A549 (cell line): ENCODE measurements around the gene GALNT18. TPM values are rescaled to one million over a fixed set of nuclear protein-coding genes. Genes with fewer than 3 reads are reported as not detected.

Source experiments
- ATAC-seq, 2 experiments: fragments of 200-7000 bp in 1 of 2; fragments of >200 bp in 1 of 2; cut with Nextera tagmentation in 1 of 2; cut with Tn5 transposase in 1 of 2; 3 replicates each; pipeline versions ENCODE4 v1.8.0 to v1.9.1; 2018 to 2020; ENCODE audit warnings: mild to moderate bottlenecking in 1 of 2, moderate library complexity in 1 of 2
- CTCF ChIA-PET: fragments of 300-600 bp; sonication (Branson Sonifier 250); formaldehyde crosslinking; extraction: SDS; loops from one replicate; lab custom pipeline; 2021; ENCODE audit warnings: antibody characterized with exemption, inconsistent platforms; lab: Yijun Ruan, JAX
- POLR2A ChIA-PET: fragments of 350-600 bp; formaldehyde crosslinking; extraction: SDS; loops from one replicate; lab custom pipeline; 2021; ENCODE audit warnings: antibody characterized with exemption, inconsistent platforms; lab: Yijun Ruan, JAX
- DNase-seq, 2 experiments: peaks; one replicate each; pipeline versions ENCODE4 v3.0.0 to v3.0.0-alpha.2; 2011 to 2016; ENCODE audit warnings: low read depth in 1 of 2, low spot score in 1 of 2
- FAIRE-seq: peaks from 2 replicates; lab custom pipeline; 2011; peaks lifted over from hg19 to GRCh38; lab: Jason Lieb, UNC
- H3K27ac ChIP-seq, 2 experiments: fragments of >200 bp; sonication (Bioruptor Twin); formaldehyde crosslinking; 3 replicates each; pipeline ENCODE4 v1.5.1; 2016 to 2017
- H3K4me1 ChIP-seq: fragments of >200 bp; sonication (Bioruptor Twin); formaldehyde crosslinking; 3 replicates; pipeline ENCODE4 v1.6.1; 2016
- H3K4me2 ChIP-seq: fragments of >200 bp; sonication (Bioruptor Twin); formaldehyde crosslinking; 3 replicates; pipeline ENCODE4 v1.6.1; 2016
- H3K4me3 ChIP-seq: fragments of >200 bp; sonication (Bioruptor Twin); formaldehyde crosslinking; 3 replicates; pipeline ENCODE4 v1.5.1; 2016
- H3K9me3 ChIP-seq: fragments of >200 bp; sonication (Bioruptor Twin); formaldehyde crosslinking; 3 replicates; pipeline ENCODE4 v1.6.1; 2016
- CBX8 ChIP-seq: fragments of 200-600 bp; sonication (generic); IDR thresholded peaks from 2 replicates; pipeline ENCODE4 v1.6.1; 2016
- CEBPB ChIP-seq, 2 experiments: fragments of >200 bp in 1 of 2; sonication (Bioruptor Twin) in 1 of 2; formaldehyde crosslinking in 1 of 2; IDR thresholded peaks; 2 replicates each; pipeline ENCODE4 v1.6.1; 2012 to 2016
- CHD2 ChIP-seq: fragments of 150-350 bp; IDR thresholded peaks from 2 replicates; pipeline ENCODE4 v1.6.1; 2014; ENCODE audit warnings: low read length; ENCODE audit not compliant: partially characterized antibody
- EHF ChIP-seq: fragments of 250-450 bp; sonication (Bioruptor Pico); IDR thresholded peaks from 2 replicates; pipeline ENCODE4 v1.5.0; 2020; ENCODE audit warnings: mild to moderate bottlenecking
- EHMT2 ChIP-seq: fragments of 200-600 bp; sonication (generic); IDR thresholded peaks from 2 replicates; pipeline ENCODE4 v1.6.1; 2016; ENCODE audit warnings: antibody characterized with exemption, low read depth, mild to moderate bottlenecking, moderate library complexity
- FOSB ChIP-seq: fragments of 250-450 bp; sonication (Bioruptor Pico); IDR thresholded peaks from 2 replicates; pipeline ENCODE4 v1.5.0; 2020; ENCODE audit warnings: mild to moderate bottlenecking, moderate library complexity
- FOXS1 ChIP-seq: fragments of 250-450 bp; sonication (Bioruptor Pico); IDR thresholded peaks from 2 replicates; pipeline ENCODE4 v1.5.0; 2020; ENCODE audit warnings: mild to moderate bottlenecking, moderate library complexity
- HDAC2 ChIP-seq: fragments of 200-600 bp; sonication (generic); IDR thresholded peaks from 2 replicates; pipeline ENCODE4 v1.6.1; 2016
- HOXA7 ChIP-seq: fragments of 250-450 bp; sonication (Bioruptor Pico); IDR thresholded peaks from 2 replicates; pipeline ENCODE4 v1.5.0; 2020; ENCODE audit warnings: mild to moderate bottlenecking, moderate library complexity
- HOXB5 ChIP-seq: fragments of 250-450 bp; sonication (Bioruptor Pico); IDR thresholded peaks from 2 replicates; pipeline ENCODE4 v1.5.0; 2020; ENCODE audit warnings: mild to moderate bottlenecking, moderate library complexity
- JUN ChIP-seq, 2 experiments: fragments of >200 bp; sonication (Bioruptor Twin); formaldehyde crosslinking; IDR thresholded peaks; 2 replicates in 1 of 2; 3 replicates in 1 of 2; pipeline ENCODE4 v1.6.1; 2016 to 2017
- NFE2L2 ChIP-seq: fragments of 150-350 bp; conservative IDR thresholded peaks from 2 replicates; pipeline ENCODE4 v1.6.1; 2014; ENCODE audit warnings: low read length
- POLR2AphosphoS2 ChIP-seq: conservative IDR thresholded peaks from 2 replicates; pipeline ENCODE4 v1.6.1; 2012; ENCODE audit warnings: low read length, improper control_type of control experiment, inconsistent platforms
- RAD21 ChIP-seq, 2 experiments: fragments of >200 bp in 1 of 2; sonication (Bioruptor Twin) in 1 of 2; formaldehyde crosslinking in 1 of 2; IDR thresholded peaks in 1 of 2; conservative IDR thresholded peaks in 1 of 2; 2 replicates in 1 of 2; 3 replicates in 1 of 2; pipeline ENCODE4 v1.6.1; 2012 to 2018; ENCODE audit warnings: inconsistent platforms in 1 of 2
- RARB ChIP-seq: fragments of 250-450 bp; sonication (Bioruptor Pico); IDR thresholded peaks from 2 replicates; pipeline ENCODE4 v1.8.0; 2021; ENCODE audit warnings: mild to moderate bottlenecking, moderate library complexity
- RCOR1 ChIP-seq: fragments of 150-350 bp; IDR thresholded peaks from 2 replicates; pipeline ENCODE4 v1.6.1; 2014; ENCODE audit warnings: antibody characterized with exemption, low read length, low read depth
- SMC3 ChIP-seq: fragments of >200 bp; sonication (Bioruptor Twin); formaldehyde crosslinking; IDR thresholded peaks from 3 replicates; pipeline ENCODE4 v1.6.1; 2018; ENCODE audit warnings: inconsistent platforms
- ZFP36 ChIP-seq: fragments of 450-650 bp; IDR thresholded peaks from 2 replicates; pipeline ENCODE4 v1.6.1; 2014; ENCODE audit warnings: borderline replicate concordance; ENCODE audit not compliant: partially characterized antibody
- ZSCAN20 ChIP-seq: fragments of 250-450 bp; sonication (Bioruptor Pico); IDR thresholded peaks from 2 replicates; pipeline ENCODE4 v1.8.0; 2022; ENCODE audit warnings: mild to moderate bottlenecking, moderate library complexity
- WGBS: methylation state at CpG from one replicate; pipeline ENCODE4 v1.1.6; 2017; ENCODE audit errors: missing lambda C conversion rate; 5-methylcytosine and 5-hydroxymethylcytosine counted together
- polyA plus RNA-seq, 4 experiments: library from polyadenylated mRNA; depleted of rRNA in 3 of 4; stranded (reverse); fragments of >200 nt; fragmentation: RNase III in 1 of 4; extraction: RNeasy Plus Mini Kit Qiagen cat#74134 plus additional on column Dnase treatment in 1 of 4; gene quantifications; 2 replicates in 3 of 4; 3 replicates in 1 of 4; pipeline ENCODE4 v1.2.3, GENCODE V29; 2011 to 2017
- TF ChIP-seq, protein P1 (sequence below): fragments of 200-600 bp; sonication (generic); IDR thresholded peaks from 2 replicates; pipeline ENCODE4 v1.6.1; 2016; ENCODE audit warnings: antibody characterized with exemption, mild to moderate bottlenecking, moderate library complexity
- TF ChIP-seq, protein P2 (sequence below): IDR thresholded peaks from 2 replicates; pipeline ENCODE4 v1.6.1; 2012; ENCODE audit warnings: low read depth, borderline replicate concordance
- TF ChIP-seq, protein P3 (sequence below): fragments of 250-450 bp; sonication (Bioruptor Pico); IDR thresholded peaks from 2 replicates; pipeline ENCODE4 v1.5.0; 2020; ENCODE audit warnings: low read depth, mild to moderate bottlenecking, moderate library complexity
- TF ChIP-seq, protein P4 (sequence below): fragments of >200 bp; sonication (Bioruptor Twin); formaldehyde crosslinking; IDR thresholded peaks from 3 replicates; pipeline ENCODE4 v1.5.1; 2016
- TF ChIP-seq, protein P5 (sequence below): fragments of >200 bp; sonication (Bioruptor Twin); formaldehyde crosslinking; IDR thresholded peaks from 3 replicates; pipeline ENCODE4 v1.6.1; 2016
- TF ChIP-seq, protein P6 (sequence below): IDR thresholded peaks from 2 replicates; pipeline ENCODE4 v1.6.1; 2012

Gene GALNT18
- polyA plus RNA-seq, 2 of the 4 experiments (the other 2 are of a cell fraction) = 6.7 to 16.1 TPM

DNA sequence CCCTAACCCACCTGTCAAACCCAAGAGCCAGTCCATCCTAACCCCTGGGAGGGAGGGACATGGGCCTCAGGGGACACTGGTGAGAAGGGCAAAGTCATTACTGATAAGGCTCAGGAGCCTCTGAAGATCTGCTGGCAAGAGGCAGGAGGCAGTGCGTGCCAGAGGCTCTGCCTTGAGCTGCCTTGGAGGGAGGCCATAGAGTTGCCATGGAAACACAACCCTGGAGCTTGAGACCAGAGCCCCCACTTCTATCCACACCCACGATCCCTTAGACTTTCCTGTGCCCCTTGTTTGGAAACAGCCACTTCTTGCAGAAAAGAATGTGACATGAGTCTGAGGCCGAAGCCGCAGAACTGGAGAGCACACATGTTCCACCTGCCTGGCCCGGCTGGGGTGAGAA is 179.0 kb downstream of the GALNT18 start:
- CTCF ChIA-PET = no interaction called here
- H3K4me1 ChIP-seq = peaks cover 28% of the 10 kb centered on the region
- DNase-seq = no peak
- no peak for ATAC-seq
- no peaks in the 10 kb centered on the region for H3K9me3 ChIP-seq
- WGBS = 88% methylated on average over 5 of the region's 5 CpGs
- H3K27ac ChIP-seq = no peak overlapping the region; a peak in 1 of 6 replicates
- POLR2A ChIA-PET = no interaction called here
- TF ChIP-seq HDAC2 = no peak
- no peak for TF ChIP-seq RAD21 (conservative IDR thresholded peaks at IDR 0.05 in 1 of 2, IDR thresholded peaks at IDR 0.05 in 1 of 2)
- TF ChIP-seq, protein P1, sequence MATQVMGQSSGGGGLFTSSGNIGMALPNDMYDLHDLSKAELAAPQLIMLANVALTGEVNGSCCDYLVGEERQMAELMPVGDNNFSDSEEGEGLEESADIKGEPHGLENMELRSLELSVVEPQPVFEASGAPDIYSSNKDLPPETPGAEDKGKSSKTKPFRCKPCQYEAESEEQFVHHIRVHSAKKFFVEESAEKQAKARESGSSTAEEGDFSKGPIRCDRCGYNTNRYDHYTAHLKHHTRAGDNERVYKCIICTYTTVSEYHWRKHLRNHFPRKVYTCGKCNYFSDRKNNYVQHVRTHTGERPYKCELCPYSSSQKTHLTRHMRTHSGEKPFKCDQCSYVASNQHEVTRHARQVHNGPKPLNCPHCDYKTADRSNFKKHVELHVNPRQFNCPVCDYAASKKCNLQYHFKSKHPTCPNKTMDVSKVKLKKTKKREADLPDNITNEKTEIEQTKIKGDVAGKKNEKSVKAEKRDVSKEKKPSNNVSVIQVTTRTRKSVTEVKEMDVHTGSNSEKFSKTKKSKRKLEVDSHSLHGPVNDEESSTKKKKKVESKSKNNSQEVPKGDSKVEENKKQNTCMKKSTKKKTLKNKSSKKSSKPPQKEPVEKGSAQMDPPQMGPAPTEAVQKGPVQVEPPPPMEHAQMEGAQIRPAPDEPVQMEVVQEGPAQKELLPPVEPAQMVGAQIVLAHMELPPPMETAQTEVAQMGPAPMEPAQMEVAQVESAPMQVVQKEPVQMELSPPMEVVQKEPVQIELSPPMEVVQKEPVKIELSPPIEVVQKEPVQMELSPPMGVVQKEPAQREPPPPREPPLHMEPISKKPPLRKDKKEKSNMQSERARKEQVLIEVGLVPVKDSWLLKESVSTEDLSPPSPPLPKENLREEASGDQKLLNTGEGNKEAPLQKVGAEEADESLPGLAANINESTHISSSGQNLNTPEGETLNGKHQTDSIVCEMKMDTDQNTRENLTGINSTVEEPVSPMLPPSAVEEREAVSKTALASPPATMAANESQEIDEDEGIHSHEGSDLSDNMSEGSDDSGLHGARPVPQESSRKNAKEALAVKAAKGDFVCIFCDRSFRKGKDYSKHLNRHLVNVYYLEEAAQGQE = no peak
- TF ChIP-seq, protein P2, sequence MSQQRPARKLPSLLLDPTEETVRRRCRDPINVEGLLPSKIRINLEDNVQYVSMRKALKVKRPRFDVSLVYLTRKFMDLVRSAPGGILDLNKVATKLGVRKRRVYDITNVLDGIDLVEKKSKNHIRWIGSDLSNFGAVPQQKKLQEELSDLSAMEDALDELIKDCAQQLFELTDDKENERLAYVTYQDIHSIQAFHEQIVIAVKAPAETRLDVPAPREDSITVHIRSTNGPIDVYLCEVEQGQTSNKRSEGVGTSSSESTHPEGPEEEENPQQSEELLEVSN = no peak
- TF ChIP-seq NFE2L2 = no peak
- TF ChIP-seq CHD2 = no peak
- no peak for FAIRE-seq
- no peak overlapping the region for H3K4me2 ChIP-seq
- H3K4me3 ChIP-seq = no peak overlapping the region

DNA sequence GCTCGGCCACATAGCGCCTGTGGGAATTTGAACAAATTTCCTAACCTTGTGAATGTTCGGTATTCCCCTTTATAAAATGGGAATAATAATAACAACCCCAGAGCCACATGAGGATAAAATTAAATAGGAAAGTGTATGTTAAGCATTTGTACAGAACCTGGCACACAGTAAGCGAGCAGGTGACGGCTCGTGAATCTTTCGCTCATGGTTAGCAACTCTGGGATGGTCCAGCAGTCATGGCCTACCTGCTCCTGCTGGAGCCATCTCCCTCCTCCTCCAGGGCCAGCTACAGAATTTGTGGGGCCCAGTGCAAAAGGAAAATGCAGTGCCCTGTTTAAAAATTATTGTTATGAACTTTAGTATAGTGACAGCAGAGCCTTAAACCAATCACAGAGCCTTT is 180.3 kb downstream of the GALNT18 start:
- POLR2A ChIA-PET = no interaction called here
- TF ChIP-seq, protein P3, sequence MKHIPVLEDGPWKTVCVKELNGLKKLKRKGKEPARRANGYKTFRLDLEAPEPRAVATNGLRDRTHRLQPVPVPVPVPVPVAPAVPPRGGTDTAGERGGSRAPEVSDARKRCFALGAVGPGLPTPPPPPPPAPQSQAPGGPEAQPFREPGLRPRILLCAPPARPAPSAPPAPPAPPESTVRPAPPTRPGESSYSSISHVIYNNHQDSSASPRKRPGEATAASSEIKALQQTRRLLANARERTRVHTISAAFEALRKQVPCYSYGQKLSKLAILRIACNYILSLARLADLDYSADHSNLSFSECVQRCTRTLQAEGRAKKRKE (CRISPR knock-in tag) = no peak
- no peak for TF ChIP-seq HOXA7 (CRISPR knock-in tag)
- no peak for TF ChIP-seq FOSB (CRISPR knock-in tag)
- TF ChIP-seq, protein P4, sequence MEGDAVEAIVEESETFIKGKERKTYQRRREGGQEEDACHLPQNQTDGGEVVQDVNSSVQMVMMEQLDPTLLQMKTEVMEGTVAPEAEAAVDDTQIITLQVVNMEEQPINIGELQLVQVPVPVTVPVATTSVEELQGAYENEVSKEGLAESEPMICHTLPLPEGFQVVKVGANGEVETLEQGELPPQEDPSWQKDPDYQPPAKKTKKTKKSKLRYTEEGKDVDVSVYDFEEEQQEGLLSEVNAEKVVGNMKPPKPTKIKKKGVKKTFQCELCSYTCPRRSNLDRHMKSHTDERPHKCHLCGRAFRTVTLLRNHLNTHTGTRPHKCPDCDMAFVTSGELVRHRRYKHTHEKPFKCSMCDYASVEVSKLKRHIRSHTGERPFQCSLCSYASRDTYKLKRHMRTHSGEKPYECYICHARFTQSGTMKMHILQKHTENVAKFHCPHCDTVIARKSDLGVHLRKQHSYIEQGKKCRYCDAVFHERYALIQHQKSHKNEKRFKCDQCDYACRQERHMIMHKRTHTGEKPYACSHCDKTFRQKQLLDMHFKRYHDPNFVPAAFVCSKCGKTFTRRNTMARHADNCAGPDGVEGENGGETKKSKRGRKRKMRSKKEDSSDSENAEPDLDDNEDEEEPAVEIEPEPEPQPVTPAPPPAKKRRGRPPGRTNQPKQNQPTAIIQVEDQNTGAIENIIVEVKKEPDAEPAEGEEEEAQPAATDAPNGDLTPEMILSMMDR = no peak
- no peak for TF ChIP-seq EHMT2
- no peak for TF ChIP-seq CBX8
- no peak for TF ChIP-seq JUN (IDR thresholded peaks at IDR 0.05)
- no peak for ATAC-seq
- no peak for DNase-seq
- FAIRE-seq = no peak
- 88% methylated on average over 7 of the region's 7 CpGs for WGBS
- CTCF ChIA-PET = no interaction called here
- Histone ChIP-seq H3K4me2 (peak overlapping the region; percentile 22; the same call in 2 of the 3 replicates), H3K27ac (peak overlapping the region in 1 of 2 experiments; percentile 32; a peak in 1 of 6 replicates), H3K9me3 (no peaks in the 10 kb centered on the region), H3K4me3 (no peak overlapping the region), H3K4me1 (peaks cover 24% of the 10 kb centered on the region)

DNA sequence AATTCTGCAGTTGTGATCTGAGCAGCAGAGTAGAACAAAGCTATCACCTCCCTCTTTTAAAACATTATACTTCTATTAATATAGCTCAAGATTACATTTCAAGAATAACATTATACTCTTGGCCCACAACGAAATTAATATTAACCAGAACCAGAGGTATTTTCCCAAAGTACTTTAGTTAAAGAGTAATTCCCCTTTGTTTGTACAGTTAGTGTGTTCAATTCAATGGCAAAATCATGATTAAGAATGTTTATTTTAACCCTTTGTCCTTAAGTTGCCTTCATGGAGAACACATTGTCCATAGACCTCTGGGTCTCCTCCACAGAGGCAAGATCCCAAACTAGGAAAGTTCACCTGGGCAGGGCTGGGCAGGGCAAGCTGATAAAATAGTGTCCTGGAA is 180.7 kb downstream of the GALNT18 start:
- Histone ChIP-seq H3K27ac (no peak overlapping the region; a peak in 1 of 6 replicates), H3K4me2 (peak overlapping the region; percentile 22; the same call in 2 of the 3 replicates), H3K9me3 (no peaks in the 10 kb centered on the region), H3K4me3 (no peak overlapping the region), H3K4me1 (peaks cover 24% of the 10 kb centered on the region)
- no peak for DNase-seq
- POLR2A ChIA-PET = no interaction called here
- no peak for FAIRE-seq
- no peak for ATAC-seq
- CTCF ChIA-PET = interaction anchor here (1.4 kb wide), 1 partner anchor 413 kb away, joined by 3 read pairs; no protein-coding TSS in a partner anchor
- WGBS = 23% methylated on average over 1 of the region's 1 CpG
- TF ChIP-seq ZSCAN20 (CRISPR knock-in tag) (no peak), ZFP36 (no peak), RARB (CRISPR knock-in tag) (no peak), HOXB5 (no peak), EHF (CRISPR knock-in tag) (no peak), CBX8 (no peak), CEBPB (IDR thresholded peaks at IDR 0.05) (no peak), SMC3 (no peak), FOXS1 (CRISPR knock-in tag) (no peak), RCOR1 (no peak), EHMT2 (no peak), POLR2AphosphoS2 (no peak), FOSB (CRISPR knock-in tag) (no peak)
- TF ChIP-seq, protein P5, sequence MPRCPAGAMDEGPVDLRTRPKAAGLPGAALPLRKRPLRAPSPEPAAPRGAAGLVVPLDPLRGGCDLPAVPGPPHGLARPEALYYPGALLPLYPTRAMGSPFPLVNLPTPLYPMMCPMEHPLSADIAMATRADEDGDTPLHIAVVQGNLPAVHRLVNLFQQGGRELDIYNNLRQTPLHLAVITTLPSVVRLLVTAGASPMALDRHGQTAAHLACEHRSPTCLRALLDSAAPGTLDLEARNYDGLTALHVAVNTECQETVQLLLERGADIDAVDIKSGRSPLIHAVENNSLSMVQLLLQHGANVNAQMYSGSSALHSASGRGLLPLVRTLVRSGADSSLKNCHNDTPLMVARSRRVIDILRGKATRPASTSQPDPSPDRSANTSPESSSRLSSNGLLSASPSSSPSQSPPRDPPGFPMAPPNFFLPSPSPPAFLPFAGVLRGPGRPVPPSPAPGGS = no peak
- TF ChIP-seq, protein P6, sequence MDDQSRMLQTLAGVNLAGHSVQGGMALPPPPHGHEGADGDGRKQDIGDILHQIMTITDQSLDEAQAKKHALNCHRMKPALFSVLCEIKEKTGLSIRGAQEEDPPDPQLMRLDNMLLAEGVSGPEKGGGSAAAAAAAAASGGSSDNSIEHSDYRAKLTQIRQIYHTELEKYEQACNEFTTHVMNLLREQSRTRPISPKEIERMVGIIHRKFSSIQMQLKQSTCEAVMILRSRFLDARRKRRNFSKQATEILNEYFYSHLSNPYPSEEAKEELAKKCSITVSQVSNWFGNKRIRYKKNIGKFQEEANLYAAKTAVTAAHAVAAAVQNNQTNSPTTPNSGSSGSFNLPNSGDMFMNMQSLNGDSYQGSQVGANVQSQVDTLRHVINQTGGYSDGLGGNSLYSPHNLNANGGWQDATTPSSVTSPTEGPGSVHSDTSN = no peak
